DOHH2 (cell line): Measurements from ENCODE around the gene MEIS2.

Experiments used
- EZH2phosphoT487 ChIP-seq: fragments of 200-600 bp; sonication (generic); IDR thresholded peaks from 2 replicates; pipeline ENCODE4 v1.6.1; 2017; ENCODE audit warnings: borderline replicate concordance, mild to moderate bottlenecking, antibody characterized with exemption, low read length, moderate library complexity, mixed read lengths
- TF ChIP-seq, protein P1 (sequence below): fragments of 200-600 bp; sonication (generic); IDR thresholded peaks from one replicate; pipeline ENCODE4 v1.5.1; 2014; ENCODE audit warnings: antibody characterized with exemption, mild to moderate bottlenecking, low read depth, low read length; ENCODE audit not compliant: poor library complexity, severe bottlenecking

DNA sequence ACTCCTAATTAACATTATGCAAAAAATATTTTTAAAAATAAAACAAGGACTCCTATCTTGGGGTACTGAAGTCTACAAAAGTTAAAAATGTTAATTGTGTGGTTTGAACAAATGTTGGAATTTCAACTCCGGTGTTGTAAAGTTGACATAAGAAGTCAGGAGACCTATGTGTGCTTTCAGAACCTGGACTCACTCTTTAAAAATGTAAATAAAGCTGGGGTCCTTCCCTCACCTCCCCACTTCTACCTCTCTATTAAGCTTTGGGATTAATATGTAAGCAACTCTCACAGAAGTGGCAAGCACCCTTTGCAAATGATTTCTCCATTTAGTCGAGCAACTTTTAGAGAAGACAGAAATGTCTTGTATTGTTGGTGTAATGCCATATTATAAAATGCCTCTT lies 11.9 kb downstream of the MEIS2 start:
- TF ChIP-seq, protein P1, sequence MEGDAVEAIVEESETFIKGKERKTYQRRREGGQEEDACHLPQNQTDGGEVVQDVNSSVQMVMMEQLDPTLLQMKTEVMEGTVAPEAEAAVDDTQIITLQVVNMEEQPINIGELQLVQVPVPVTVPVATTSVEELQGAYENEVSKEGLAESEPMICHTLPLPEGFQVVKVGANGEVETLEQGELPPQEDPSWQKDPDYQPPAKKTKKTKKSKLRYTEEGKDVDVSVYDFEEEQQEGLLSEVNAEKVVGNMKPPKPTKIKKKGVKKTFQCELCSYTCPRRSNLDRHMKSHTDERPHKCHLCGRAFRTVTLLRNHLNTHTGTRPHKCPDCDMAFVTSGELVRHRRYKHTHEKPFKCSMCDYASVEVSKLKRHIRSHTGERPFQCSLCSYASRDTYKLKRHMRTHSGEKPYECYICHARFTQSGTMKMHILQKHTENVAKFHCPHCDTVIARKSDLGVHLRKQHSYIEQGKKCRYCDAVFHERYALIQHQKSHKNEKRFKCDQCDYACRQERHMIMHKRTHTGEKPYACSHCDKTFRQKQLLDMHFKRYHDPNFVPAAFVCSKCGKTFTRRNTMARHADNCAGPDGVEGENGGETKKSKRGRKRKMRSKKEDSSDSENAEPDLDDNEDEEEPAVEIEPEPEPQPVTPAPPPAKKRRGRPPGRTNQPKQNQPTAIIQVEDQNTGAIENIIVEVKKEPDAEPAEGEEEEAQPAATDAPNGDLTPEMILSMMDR = no peak
- no peak for TF ChIP-seq EZH2phosphoT487
